ENCODE data around the gene MAPRE2. TPM values are rescaled to one million over a fixed set of nuclear protein-coding genes. Genes with fewer than 3 reads are reported as not detected.
A peak's percentile ranks its signal among the peaks of the same experiment; 100 is the strongest.

The MAPRE2 gene
- total RNA-seq, 1 experiment from 2014 or later, result 31.4 TPM

- no peak for DNase-seq
- Mint-ChIP-seq H3K36me3 (ENCODE audit: insufficient read depth, unreplicated experiment) (no peaks in the 10 kb centered on the region), H3K9me3 (ENCODE audit: low read depth, unreplicated experiment) (no peaks in the 10 kb centered on the region), H3K27ac (ENCODE audit: unreplicated experiment) (no peak overlapping the region), H3K4me1 (ENCODE audit: low read depth, unreplicated experiment) (no peaks in the 10 kb centered on the region), H3K4me3 (ENCODE audit: low read depth, unreplicated experiment) (no peak overlapping the region), H3K27me3 (ENCODE audit: unreplicated experiment) (no peaks in the 10 kb centered on the region)
- BruUV-seq (replicated peaks), result no TSS peak
- intact Hi-C loops (cut with micrococcal nuclease; ENCODE audit: unreplicated experiment), result no loop called here
- CTCF ChIA-PET, result interaction anchor here (0.6 kb wide), 1 partner anchor 74 kb away, joined by 4 read pairs; no protein-coding TSS in a partner anchor
- no peak for TF ChIP-seq CTCF (IDR thresholded peaks at IDR 0.05; ENCODE audit: unreplicated experiment)
These were observed 80.3 kb downstream of the MAPRE2 start for GRCh38 chr18:35121531-35121930.

DNA sequence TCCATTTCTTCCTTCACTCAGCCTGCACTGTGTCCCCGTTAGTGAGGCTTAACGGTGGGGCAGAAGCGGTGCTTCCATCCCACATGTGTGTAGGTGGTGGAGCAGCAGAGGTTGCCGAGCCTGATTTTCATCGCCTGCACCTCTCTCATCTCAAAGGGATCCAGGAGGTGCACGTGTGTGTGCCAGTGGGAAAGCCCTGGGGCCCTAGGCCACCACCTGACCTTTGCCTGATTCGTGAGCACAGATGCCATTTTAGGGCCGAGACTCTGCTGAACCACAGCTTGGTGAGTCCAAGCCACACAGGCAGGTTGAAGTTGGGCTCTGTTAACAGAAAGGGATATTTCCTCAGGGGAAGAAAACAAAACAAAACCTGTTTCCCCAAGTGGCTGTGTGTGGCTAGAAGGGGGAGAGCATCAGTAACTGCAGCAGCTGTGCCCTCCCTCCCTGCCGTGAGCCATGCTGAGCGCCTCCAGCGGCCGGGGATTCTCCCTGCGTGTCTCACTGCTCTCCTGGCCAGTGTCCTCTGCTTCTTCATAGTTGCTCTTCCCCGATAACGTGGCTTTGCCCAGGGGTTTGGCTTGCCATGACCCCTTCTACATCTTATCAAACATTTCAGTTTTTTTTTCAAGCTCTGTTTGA, 81.5 kb downstream of the MAPRE2 start:
- H3K27me3 Mint-ChIP-seq (ENCODE audit: unreplicated experiment), result no peaks in the 10 kb centered on the region
- no peaks in the 10 kb centered on the region for H3K4me1 Mint-ChIP-seq (ENCODE audit: low read depth, unreplicated experiment)
- no TSS peak for BruUV-seq (replicated peaks)
- no peak overlapping the region for H3K27ac Mint-ChIP-seq (ENCODE audit: unreplicated experiment)
- H3K4me3 Mint-ChIP-seq (ENCODE audit: low read depth, unreplicated experiment), result no peak overlapping the region
- CTCF ChIA-PET, result no interaction called here
- TF ChIP-seq CTCF (IDR thresholded peaks at IDR 0.05; ENCODE audit: unreplicated experiment), result no peak
- no peaks in the 10 kb centered on the region for H3K9me3 Mint-ChIP-seq (ENCODE audit: low read depth, unreplicated experiment)
- intact Hi-C loops (cut with micrococcal nuclease; ENCODE audit: unreplicated experiment), result no loop called here
- H3K36me3 Mint-ChIP-seq (ENCODE audit: insufficient read depth, unreplicated experiment), result no peaks in the 10 kb centered on the region
- DNase-seq, result no peak

GRCh38 chr18:35123811-35124210, 82.6 kb downstream of the MAPRE2 start:
- H3K36me3 Mint-ChIP-seq (ENCODE audit: insufficient read depth, unreplicated experiment), result peaks cover 3% of the 10 kb centered on the region
- no peak for TF ChIP-seq CTCF (IDR thresholded peaks at IDR 0.05; ENCODE audit: unreplicated experiment)

DNA sequence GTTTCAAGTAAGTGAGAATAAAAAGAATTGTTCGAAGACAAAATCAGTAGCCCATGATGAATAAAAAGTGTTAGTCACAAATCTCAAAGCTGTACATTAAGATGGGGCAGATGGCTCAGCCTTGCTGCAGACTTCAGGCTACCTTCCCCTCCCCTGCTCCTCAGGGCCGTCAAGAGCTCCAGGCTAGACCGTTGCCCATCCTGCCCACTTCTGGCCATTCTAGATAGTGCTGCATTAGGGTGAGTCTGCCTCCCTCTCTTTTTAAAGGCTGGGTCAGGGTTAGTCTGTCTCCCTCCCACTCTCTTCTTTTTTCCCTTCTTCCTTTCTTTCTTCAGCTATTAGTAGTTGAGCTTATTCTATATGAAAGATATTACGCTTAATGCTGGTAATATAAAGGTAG, 86.0 kb downstream of the MAPRE2 start:
- no peaks in the 10 kb centered on the region for H3K27me3 Mint-ChIP-seq (ENCODE audit: unreplicated experiment)
- no peaks in the 10 kb centered on the region for H3K4me1 Mint-ChIP-seq (ENCODE audit: low read depth, unreplicated experiment)
- intact Hi-C loops (cut with micrococcal nuclease; ENCODE audit: unreplicated experiment), result loop anchor here (5.0 kb wide), 1 partner anchor 120 kb away; no protein-coding TSS in a partner anchor
- H3K27ac Mint-ChIP-seq (ENCODE audit: unreplicated experiment), result no peak overlapping the region
- no TSS peak for BruUV-seq (replicated peaks)
- TF ChIP-seq CTCF (IDR thresholded peaks at IDR 0.05; ENCODE audit: unreplicated experiment), result no peak
- CTCF ChIA-PET, result interaction anchor here (0.5 to 1.4 kb wide), 2 partner anchors 16 to 121 kb away, joined by 4 to 6 read pairs; no protein-coding TSS in a partner anchor
- no peak overlapping the region for H3K4me3 Mint-ChIP-seq (ENCODE audit: low read depth, unreplicated experiment)
- no peaks in the 10 kb centered on the region for H3K9me3 Mint-ChIP-seq (ENCODE audit: low read depth, unreplicated experiment)
- H3K36me3 Mint-ChIP-seq (ENCODE audit: insufficient read depth, unreplicated experiment), result peaks cover 5% of the 10 kb centered on the region
- peak; percentile 13 for DNase-seq

More at GRCh38 chr18:35123811-35124210, 82.6 kb downstream of the MAPRE2 start:
- Mint-ChIP-seq H3K9me3 (ENCODE audit: low read depth, unreplicated experiment) (no peaks in the 10 kb centered on the region), H3K27me3 (ENCODE audit: unreplicated experiment) (no peaks in the 10 kb centered on the region), H3K4me3 (ENCODE audit: low read depth, unreplicated experiment) (no peak overlapping the region), H3K4me1 (ENCODE audit: low read depth, unreplicated experiment) (no peaks in the 10 kb centered on the region), H3K27ac (ENCODE audit: unreplicated experiment) (no peak overlapping the region)
- BruUV-seq (replicated peaks), result no TSS peak
- DNase-seq, result no peak
- CTCF ChIA-PET, result no interaction called here
- intact Hi-C loops (cut with micrococcal nuclease; ENCODE audit: unreplicated experiment), result no loop called here

All from Calu3 (cell line).